HG03439 (cell line): ENCODE measurements around the gene UBE3C.

Experiments used
- ATAC-seq: cut with Tn5 transposase; IDR thresholded peaks from one replicate; pipeline ENCODE4 v1.9.1; 2021; ENCODE audit warnings: mild to moderate bottlenecking, moderate library complexity; ENCODE audit not compliant: unreplicated experiment

Gene UBE3C

GRCh38 chr7:157318015-157318706 is 179.4 kb downstream of the UBE3C start:
- peak; percentile 79 for ATAC-seq
